ENCODE data around the gene CFL2. TPM values are rescaled to one million over a fixed set of nuclear protein-coding genes. Genes with fewer than 3 reads are reported as not detected.

Gene CFL2
- total RNA-seq, 1 experiment from 2014 or later = 13.9 TPM

GRCh38 chr14:34692348-34692747 lies 22.0 kb downstream of the CFL2 start:
- no peak overlapping the region for H2BK120ac ChIP-seq (ENCODE audit: low read depth, low read length, poor library complexity, severe bottlenecking)
- H4K5ac ChIP-seq (ENCODE audit: insufficient read length, low read depth, low read length) = no peak overlapping the region
- no peak overlapping the region for H2AFZ ChIP-seq (ENCODE audit: low read length)
- H3K23ac ChIP-seq (ENCODE audit: insufficient read length, low read depth, low read length) = no peak overlapping the region
- H3K79me1 ChIP-seq (ENCODE audit: insufficient read depth, low read depth, low read length, poor library complexity, severe bottlenecking) = no peaks in the 10 kb centered on the region
- H4K91ac ChIP-seq (ENCODE audit: insufficient read length, low read depth, low read length) = no peak overlapping the region
- H3K18ac ChIP-seq (ENCODE audit: insufficient read length, low read depth, low read length) = no peak overlapping the region
- TF ChIP-seq CTCF (conservative IDR thresholded peaks at IDR 0.05) = no peak
- no peak overlapping the region for H2AK5ac ChIP-seq (ENCODE audit: insufficient read length, low read length)
- H2BK20ac ChIP-seq (ENCODE audit: low read depth, low read length, poor library complexity, severe bottlenecking) = no peak overlapping the region
- Mint-ChIP-seq H3K27me3 (ENCODE audit: low read depth) (peaks cover 3% of the 10 kb centered on the region), H3K4me1 (peaks cover 28% of the 10 kb centered on the region in 2 experiments), H3K4me3 (no peak overlapping the region), H3K9me3 (no peaks in the 10 kb centered on the region), H3K36me3 (ENCODE audit: insufficient read depth in 1 of 3, low read depth in 3 of 3) (no peaks in the 10 kb centered on the region; a peak in 1 of 7 replicates), H3K27ac (no peak overlapping the region)
- H3K14ac ChIP-seq (ENCODE audit: insufficient read depth, low read length) = no peak overlapping the region
- H3K9me3 ChIP-seq (ENCODE audit: control insufficient read depth, low read depth, low read length) = no peaks in the 10 kb centered on the region
- no peak overlapping the region for H3K9ac ChIP-seq (ENCODE audit: extremely low read depth, insufficient read length, low read length)
- no peak overlapping the region for H3K56ac ChIP-seq (ENCODE audit: insufficient read length, low read depth, low read length)
- H3K4me2 ChIP-seq (ENCODE audit: insufficient read depth, insufficient read length, low read length) = no peak overlapping the region
- H3K23me2 ChIP-seq (ENCODE audit: insufficient read length, low read depth, low read length, poor library complexity, severe bottlenecking) = no peaks in the 10 kb centered on the region
- no peaks in the 10 kb centered on the region for H4K20me1 ChIP-seq (ENCODE audit: control insufficient read depth, insufficient read depth, insufficient read length)
- WGBS (ENCODE audit: extremely low coverage, insufficient read length, low lambda C conversion rate) = no CpG with 5 or more reads among the region's 4 CpGs
- no peak overlapping the region for H3T11ph ChIP-seq (ENCODE audit: low read length)
- DNase-seq = no peak
- no peak overlapping the region for H3K4ac ChIP-seq (ENCODE audit: low read depth, low read length)
- H3K79me2 ChIP-seq (ENCODE audit: insufficient read depth, low read length) = no peaks in the 10 kb centered on the region
- H2BK12ac ChIP-seq (ENCODE audit: insufficient read length, low read depth, low read length) = no peak overlapping the region
- peaks cover 8% of the 10 kb centered on the region; the same call in 1 of the 2 replicates for H3K4me1 ChIP-seq (ENCODE audit: insufficient read depth, low read length)
- H3K27me3 ChIP-seq (ENCODE audit: insufficient read depth, low read length) = no peaks in the 10 kb centered on the region
- H4K8ac ChIP-seq (replicated peaks; ENCODE audit: insufficient read length, low read depth, low read length) = no peak overlapping the region
- no peak overlapping the region for H2BK15ac ChIP-seq (ENCODE audit: low read depth, low read length)
- H2BK5ac ChIP-seq (ENCODE audit: insufficient read length, low read length) = no peak overlapping the region
- H3K27ac ChIP-seq (ENCODE audit: insufficient read length, low read depth, low read length) = no peak overlapping the region

Measured in H9 (cell line).